UCSD-AML1 (cell line): ENCODE data around the gene MROH2A.

Experiments used
- DNase-seq: peaks from one replicate; lab custom pipeline; 2025; ENCODE audit not compliant: unreplicated experiment; lab: John Stamatoyannopoulos, UW

MROH2A gene

GRCh38 chr2:233835230-233836186 lies 57.4 kb downstream of the MROH2A start:
- DNase-seq: no peak

DNA sequence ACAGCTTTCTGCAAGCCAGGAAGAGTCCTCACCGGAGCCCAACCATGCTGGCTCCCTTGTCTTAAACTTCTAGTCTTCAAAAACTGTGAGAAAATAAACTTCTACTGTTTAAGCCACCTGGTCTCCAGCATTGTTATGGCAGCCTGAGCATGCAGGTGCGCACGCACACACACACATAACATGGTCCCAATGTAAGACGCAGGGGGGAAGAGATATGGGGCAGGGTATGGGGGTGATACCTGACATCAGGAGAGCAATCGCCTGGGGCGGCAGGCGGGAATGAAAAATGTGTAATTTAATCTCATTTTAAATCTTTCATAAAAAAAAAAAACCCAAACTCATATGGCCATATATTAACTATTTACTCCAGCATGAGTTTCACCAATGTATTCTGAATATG lies 58.2 kb downstream of the MROH2A start:
- DNase-seq: no peak

GRCh38 chr2:233837694-233838229 lies 59.6 kb downstream of the MROH2A start:
- DNase-seq: no peak

DNA sequence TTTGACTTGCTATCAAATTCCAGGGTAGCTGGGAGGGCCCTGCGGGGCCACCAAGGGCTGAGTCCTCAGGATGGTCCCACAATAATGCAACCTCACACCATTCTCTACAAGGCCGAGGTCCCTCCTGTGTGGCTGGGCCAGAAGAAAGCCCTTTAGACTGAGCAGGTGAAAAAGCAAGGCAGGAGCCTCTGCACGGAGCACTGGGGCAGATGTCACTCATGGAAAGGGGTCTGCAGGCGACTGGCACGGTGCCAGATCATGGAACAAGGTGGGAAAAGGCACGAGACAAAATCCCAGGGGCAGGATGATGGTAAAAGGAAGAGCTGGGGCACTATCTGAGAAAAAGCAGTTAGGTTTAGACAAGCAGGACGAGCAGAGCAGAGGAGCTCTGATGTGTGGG lies 60.1 kb downstream of the MROH2A start:
- no peak for DNase-seq

GRCh38 chr2:233838726-233839446 lies 60.8 kb downstream of the MROH2A start:
- DNase-seq: no peak

- no peak for DNase-seq
Measured at GRCh38 chr2:233839447-233839820, 61.3 kb downstream of the MROH2A start.

DNA sequence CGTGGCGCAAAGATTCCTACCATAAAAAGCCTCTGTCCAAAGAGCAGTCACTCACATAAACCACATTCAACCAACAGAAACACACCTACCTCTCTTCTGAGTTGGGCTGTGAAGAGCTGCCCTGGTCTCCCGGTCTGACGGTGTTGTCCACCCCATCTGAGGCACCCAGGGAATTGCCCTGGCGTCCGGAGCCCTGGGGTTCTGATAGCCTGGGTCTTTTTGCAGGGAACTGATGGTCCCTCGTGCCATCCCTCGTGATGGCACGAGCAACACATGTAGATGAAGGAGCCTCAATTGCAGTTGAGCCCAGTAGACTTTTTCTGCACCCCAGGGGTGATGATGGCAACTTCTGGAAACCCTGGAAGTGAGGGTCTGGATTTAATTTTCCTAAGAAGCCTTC lies 62.4 kb downstream of the MROH2A start:
- DNase-seq: no peak

DNA sequence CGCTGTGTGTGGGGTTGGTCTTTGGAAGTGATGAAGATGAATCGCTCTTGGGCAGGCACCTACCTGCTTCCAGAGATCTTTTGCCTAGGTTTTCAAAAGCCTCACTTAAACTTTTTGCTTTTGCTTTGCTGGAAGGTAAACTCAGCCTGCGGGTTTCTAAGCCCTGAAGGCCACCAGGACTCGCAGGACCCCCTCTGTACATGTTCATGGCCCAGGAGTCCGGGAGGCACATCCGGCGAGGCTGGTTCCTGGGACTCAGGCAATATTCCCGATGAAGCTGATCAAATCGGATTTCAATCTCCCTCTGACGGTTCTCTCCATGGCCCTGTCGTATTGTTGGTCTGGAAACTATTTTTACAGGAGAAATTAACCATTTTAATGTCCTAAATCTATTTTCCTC lies 63.1 kb downstream of the MROH2A start:
- no peak for DNase-seq

GRCh38 chr2:233844064-233844807 lies 66.1 kb downstream of the MROH2A start:
- DNase-seq: no peak

- DNase-seq: no peak
Measured at GRCh38 chr2:233844836-233845235, 66.7 kb downstream of the MROH2A start.

DNA sequence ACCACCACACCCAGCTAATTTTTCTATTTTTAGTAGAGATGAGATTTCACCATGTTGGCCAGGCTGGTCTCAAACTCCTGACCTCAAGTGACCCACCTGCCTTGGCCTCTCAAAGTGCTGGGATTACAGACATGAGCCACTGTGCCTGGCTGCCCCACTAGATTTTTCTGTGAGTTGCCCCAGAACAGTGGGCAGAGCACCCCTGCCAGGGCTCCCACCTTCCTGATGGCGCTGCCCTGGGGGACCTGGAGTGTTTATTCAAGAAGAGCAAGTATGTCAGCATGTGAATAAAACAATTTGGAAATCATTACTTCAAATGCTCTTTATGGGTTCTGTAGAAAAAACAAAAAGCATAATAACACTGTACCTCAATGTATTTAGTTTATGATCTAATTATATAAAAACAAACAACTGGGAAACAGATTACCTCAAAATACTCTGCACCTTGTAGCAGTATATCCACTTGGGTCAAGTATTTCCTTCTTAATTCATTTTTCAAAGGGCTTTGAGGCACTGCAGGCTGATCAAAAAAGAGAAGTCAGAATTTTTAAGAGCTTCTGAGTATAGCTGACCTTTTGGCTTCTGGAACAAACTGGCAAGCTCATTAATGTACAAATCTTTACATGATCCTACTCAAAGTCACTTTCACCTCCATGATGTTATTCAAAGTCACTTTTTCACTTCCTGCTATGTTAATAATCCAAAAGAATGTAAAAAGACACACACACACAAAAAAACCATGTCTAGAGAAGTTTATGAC lies 67.4 kb downstream of the MROH2A start:
- no peak for DNase-seq

GRCh38 chr2:233846387-233847247 lies 68.5 kb downstream of the MROH2A start:
- DNase-seq: no peak

- no peak for DNase-seq
Measured at GRCh38 chr2:233847248-233847898, 69.2 kb downstream of the MROH2A start.

DNA sequence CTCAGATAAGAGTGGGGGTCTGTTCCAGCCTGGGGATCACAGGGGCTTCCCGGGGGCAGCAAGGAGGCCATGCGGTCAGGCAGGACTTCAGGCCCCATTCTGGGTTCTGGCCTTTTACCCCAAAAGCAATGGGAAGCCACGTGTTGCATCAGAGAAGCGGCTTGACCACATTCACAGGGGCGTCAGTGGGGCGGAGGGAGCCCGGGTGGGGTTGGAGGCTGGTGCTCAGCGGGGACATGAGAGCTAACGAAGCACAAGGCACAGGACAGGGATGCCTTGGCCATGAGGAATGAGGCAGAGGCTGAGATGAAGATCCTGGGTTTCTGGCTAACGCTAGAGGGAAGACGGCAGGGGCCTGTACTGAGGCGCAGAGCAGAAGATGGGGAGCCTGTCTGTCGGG lies 70.1 kb downstream of the MROH2A start:
- DNase-seq: no peak

- no peak for DNase-seq
Measured at GRCh38 chr2:233849607-233850271, 71.6 kb downstream of the MROH2A start.

GRCh38 chr2:233850745-233851144 lies 72.6 kb downstream of the MROH2A start:
- no peak for DNase-seq

DNA sequence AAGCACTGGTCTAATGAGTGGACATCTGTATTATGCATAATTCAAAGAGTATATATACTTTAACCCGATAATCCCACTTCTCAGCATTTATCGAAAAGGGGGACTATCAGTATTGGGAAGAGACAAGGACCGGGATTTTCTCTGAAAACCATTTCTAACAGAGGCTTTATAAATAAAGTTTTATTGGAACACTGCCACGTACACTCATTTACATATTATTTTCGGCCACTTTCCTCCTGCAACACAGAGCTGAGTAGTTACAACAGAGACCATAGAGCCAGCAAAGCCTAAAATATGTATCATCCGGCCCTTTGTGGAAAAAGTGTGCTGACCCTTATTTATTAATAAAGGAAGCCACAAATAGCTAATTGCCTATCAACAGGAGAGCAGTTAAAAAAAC lies 73.0 kb downstream of the MROH2A start:
- no peak for DNase-seq

GRCh38 chr2:233852056-233852455 lies 73.9 kb downstream of the MROH2A start:
- DNase-seq: peak; percentile 38

GRCh38 chr2:233853353-233853752 lies 75.2 kb downstream of the MROH2A start:
- DNase-seq: no peak
